ENCODE data around the gene HHAT. TPM values are rescaled to one million over a fixed set of nuclear protein-coding genes. Genes with fewer than 3 reads are reported as not detected.

The HHAT gene
- total and polyA plus RNA-seq, 3 donors from 2014 or later = 8.5 to 24.3 (median 23.8) TPM

GRCh38 chr1:210600421-210601159, 271.9 kb downstream of the HHAT start:
- TF ChIP-seq POLR2A (IDR thresholded peaks at IDR 0.05) (no peak), CTCF (IDR thresholded peaks at IDR 0.05) (no peak)
- Histone ChIP-seq H3K27ac (no peak overlapping the region), H3K4me1 (no peaks in the 10 kb centered on the region), H3K36me3 (ENCODE audit: low read depth, missing control alignments) (no peaks in the 10 kb centered on the region), H3K27me3 (no peaks in the 10 kb centered on the region), H3K4me3 (no peak overlapping the region), H3K9me3 (no peaks in the 10 kb centered on the region)
- DNase-seq = no peak
- intact Hi-C loops (cut with DNase I; ENCODE audit: low total_unique reads) = no loop called here
- WGBS, 2 donors = 76 to 81% methylated on average over 5 of the region's 5 CpGs

- Histone ChIP-seq H3K9me3 (no peaks in the 10 kb centered on the region), H3K27ac (no peak overlapping the region), H3K4me3 (no peak overlapping the region), H3K36me3 (ENCODE audit: low read depth, missing control alignments) (no peaks in the 10 kb centered on the region), H3K4me1 (no peaks in the 10 kb centered on the region), H3K27me3 (no peaks in the 10 kb centered on the region)
- 88 to 89% methylated on average over 4 of the region's 4 CpGs for WGBS, 2 donors
- DNase-seq = no peak
- intact Hi-C loops (cut with DNase I; ENCODE audit: low total_unique reads) = no loop called here
- TF ChIP-seq POLR2A (IDR thresholded peaks at IDR 0.05) (no peak), CTCF (IDR thresholded peaks at IDR 0.05) (no peak)
These were observed 274.4 kb downstream of the HHAT start for GRCh38 chr1:210603123-210603522.

GRCh38 chr1:210605099-210605498, 276.4 kb downstream of the HHAT start:
- Histone ChIP-seq H3K4me1 (no peaks in the 10 kb centered on the region), H3K27me3 (no peaks in the 10 kb centered on the region), H3K9me3 (no peaks in the 10 kb centered on the region), H3K27ac (no peak overlapping the region), H3K4me3 (no peak overlapping the region), H3K36me3 (ENCODE audit: low read depth, missing control alignments) (no peaks in the 10 kb centered on the region)
- no peak for TF ChIP-seq POLR2A (IDR thresholded peaks at IDR 0.05)
- no peak for TF ChIP-seq CTCF (IDR thresholded peaks at IDR 0.05)
- DNase-seq = no peak
- 40 to 45% methylated on average over 2 of the region's 2 CpGs for WGBS, 2 donors
- intact Hi-C loops (cut with DNase I; ENCODE audit: low total_unique reads) = no loop called here

- intact Hi-C loops (cut with DNase I; ENCODE audit: low total_unique reads) = no loop called here
- DNase-seq = no peak
- no peaks in the 10 kb centered on the region for H3K27me3 ChIP-seq
- no peaks in the 10 kb centered on the region for H3K9me3 ChIP-seq
- WGBS, 2 donors = 76 to 77% methylated on average over 3 of the region's 3 CpGs
- no peak for TF ChIP-seq POLR2A (IDR thresholded peaks at IDR 0.05)
- TF ChIP-seq CTCF (IDR thresholded peaks at IDR 0.05) = no peak
- H3K4me1 ChIP-seq = no peaks in the 10 kb centered on the region
- no peaks in the 10 kb centered on the region for H3K36me3 ChIP-seq (ENCODE audit: low read depth, missing control alignments)
- H3K4me3 ChIP-seq = no peak overlapping the region
- no peak overlapping the region for H3K27ac ChIP-seq
These were observed 278.7 kb downstream of the HHAT start for GRCh38 chr1:210607361-210607760.

- Histone ChIP-seq H3K9me3 (no peaks in the 10 kb centered on the region), H3K4me3 (no peak overlapping the region), H3K27ac (no peak overlapping the region), H3K36me3 (ENCODE audit: low read depth, missing control alignments) (no peaks in the 10 kb centered on the region), H3K4me1 (no peaks in the 10 kb centered on the region), H3K27me3 (no peaks in the 10 kb centered on the region)
- intact Hi-C loops (cut with DNase I; ENCODE audit: low total_unique reads) = no loop called here
- WGBS, 2 donors = 73 to 77% methylated on average over 5 of the region's 5 CpGs
- TF ChIP-seq CTCF (IDR thresholded peaks at IDR 0.05) (no peak), POLR2A (IDR thresholded peaks at IDR 0.05) (no peak)
- no peak for DNase-seq
These were observed 280.1 kb downstream of the HHAT start for GRCh38 chr1:210608767-210609166.

Data from testis (tissue), 3 donors.